Forelimb muscle (tissue), 1 donor: ENCODE data around the gene AOC2. TPM values are rescaled to one million over a fixed set of nuclear protein-coding genes. Genes with fewer than 3 reads are reported as not detected.
"Not testable (repeated sequence)": the region's sequence is repeated elsewhere in the genome, so short reads cannot be mapped to it uniquely, and the experiment has no call there.

Experiments used
- DNase-seq: peaks from one replicate; pipeline ENCODE4 v3.0.0-alpha.2; 2013; ENCODE audit warnings: low read depth
- polyA plus RNA-seq: library from polyadenylated mRNA; unstranded; fragments of 120-200 nt; gene quantifications from one replicate; pipeline ENCODE4 v1.2.1, GENCODE V29; 2013; ENCODE audit not compliant: insufficient read length

Gene AOC2
- polyA plus RNA-seq, 1 donor, result 1.0 TPM

GRCh38 chr17:42832213-42832933 is 12.0 kb upstream of the AOC2 start:
- DNase-seq, result no peak

- DNase-seq, result peak; percentile 74
Measured at GRCh38 chr17:42832934-42833766, 11.2 kb upstream of the AOC2 start, which contains the start of gene PSME3. Gene PSME3, plus strand, starts transcription at chr17:42833397. Its CDS starts 235 bp downstream, at chr17:42833632.

GRCh38 chr17:42833767-42834422 is 10.5 kb upstream of the AOC2 start:
- no peak for DNase-seq

GRCh38 chr17:42835732-42836131 is 8.6 kb upstream of the AOC2 start:
- DNase-seq, result no peak

- no peak for DNase-seq
Measured at GRCh38 chr17:42841975-42842685, 2.2 kb upstream of the AOC2 start.

- DNase-seq, result no peak
Measured at GRCh38 chr17:42843358-42843934, 934 bp upstream of the AOC2 start.

- no peak for DNase-seq
Measured at GRCh38 chr17:42844761-42845555, 578 bp downstream of the AOC2 start.

GRCh38 chr17:42845556-42845917 is 1.2 kb downstream of the AOC2 start:
- DNase-seq, result no peak

GRCh38 chr17:42845918-42846593 is 1.7 kb downstream of the AOC2 start:
- no peak for DNase-seq

- DNase-seq, result no peak
Measured at GRCh38 chr17:42846594-42847280, 2.4 kb downstream of the AOC2 start.

GRCh38 chr17:42848093-42848492 is 3.7 kb downstream of the AOC2 start:
- DNase-seq, result no peak

GRCh38 chr17:42849031-42849430 is 4.7 kb downstream of the AOC2 start:
- no peak for DNase-seq

- no peak for DNase-seq
Measured at GRCh38 chr17:42849451-42850181, 5.2 kb downstream of the AOC2 start.

- no peak for DNase-seq
Measured at GRCh38 chr17:42850954-42851353, 6.6 kb downstream of the AOC2 start, which contains the start of gene AOC3. Gene AOC3, plus strand, starts transcription at chr17:42851199. Its CDS starts 145 bp downstream, at chr17:42851344.

GRCh38 chr17:42851371-42852240 is 7.2 kb downstream of the AOC2 start:
- DNase-seq, result not testable (repeated sequence)

- no peak for DNase-seq
Measured at GRCh38 chr17:42852351-42852750, 8.0 kb downstream of the AOC2 start.

GRCh38 chr17:42853004-42853403 is 8.6 kb downstream of the AOC2 start:
- DNase-seq, result no peak

- no peak for DNase-seq
Measured at GRCh38 chr17:42853597-42853967, 9.2 kb downstream of the AOC2 start.
